HG03342 (cell line): ENCODE data around the gene GPHN.
"Not testable (repeated sequence)": the region's sequence is repeated elsewhere in the genome, so short reads cannot be mapped to it uniquely, and the experiment has no call there.

Source experiments
- ATAC-seq: cut with Tn5 transposase; IDR thresholded peaks from one replicate; pipeline ENCODE4 v1.9.1; 2021; ENCODE audit warnings: mild to moderate bottlenecking, moderate library complexity; ENCODE audit not compliant: unreplicated experiment

GPHN gene

DNA sequence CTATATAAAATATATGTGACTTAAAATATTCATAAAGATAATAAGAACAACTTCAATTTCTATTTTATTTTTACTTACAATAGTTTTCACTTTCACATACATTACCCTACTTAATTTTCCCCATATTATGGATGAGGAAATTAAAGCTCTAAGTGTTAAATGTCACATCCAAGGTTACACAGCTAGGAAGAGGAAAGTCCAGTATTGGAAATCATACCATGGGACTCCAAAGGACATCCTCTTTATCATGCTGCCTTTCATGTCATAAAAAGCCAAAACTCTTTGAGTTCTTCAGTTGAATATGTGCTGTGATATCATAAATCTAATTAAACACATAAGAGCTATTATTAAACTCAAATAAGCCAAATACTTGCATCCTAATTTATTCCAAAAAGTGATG is 508.9 kb downstream of the GPHN start:
- no peak for ATAC-seq

DNA sequence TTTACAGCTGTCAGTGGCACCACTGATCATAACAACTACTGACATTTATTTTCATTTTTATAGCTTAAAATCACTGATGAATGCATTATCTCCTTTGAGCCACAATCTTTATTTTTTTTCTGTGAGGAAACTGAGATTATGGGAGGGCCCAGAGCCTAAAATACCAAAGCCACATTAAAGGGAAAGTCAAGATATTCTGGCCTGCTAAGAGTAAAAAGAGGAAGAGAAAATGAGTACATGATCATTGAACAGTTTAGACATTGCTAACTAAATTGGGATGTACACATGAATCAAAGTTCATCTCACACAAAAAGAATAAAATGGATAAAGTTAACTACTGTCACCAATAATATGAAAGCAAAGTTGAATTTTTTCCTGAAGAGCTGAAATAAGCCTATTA is 510.8 kb downstream of the GPHN start:
- ATAC-seq, result no peak

DNA sequence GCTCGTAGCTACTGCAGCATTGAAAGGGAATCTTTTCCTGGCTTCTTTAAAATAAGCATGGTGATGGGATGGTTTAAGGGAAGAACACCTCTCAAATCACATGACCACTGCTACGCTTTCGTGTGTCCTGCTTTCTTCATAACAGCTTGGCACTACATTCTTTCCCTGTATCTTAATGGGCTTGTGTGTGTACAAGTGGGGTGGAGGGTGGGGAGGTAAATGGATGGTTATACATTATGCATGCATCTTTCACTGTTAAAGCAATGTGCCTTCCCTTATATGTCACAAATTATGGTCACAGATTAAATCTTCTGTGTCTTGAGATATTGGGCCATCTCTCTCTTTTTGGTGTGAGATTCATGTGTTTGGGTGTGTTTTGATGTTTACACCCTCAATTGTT is 511.8 kb downstream of the GPHN start:
- ATAC-seq, result no peak

DNA sequence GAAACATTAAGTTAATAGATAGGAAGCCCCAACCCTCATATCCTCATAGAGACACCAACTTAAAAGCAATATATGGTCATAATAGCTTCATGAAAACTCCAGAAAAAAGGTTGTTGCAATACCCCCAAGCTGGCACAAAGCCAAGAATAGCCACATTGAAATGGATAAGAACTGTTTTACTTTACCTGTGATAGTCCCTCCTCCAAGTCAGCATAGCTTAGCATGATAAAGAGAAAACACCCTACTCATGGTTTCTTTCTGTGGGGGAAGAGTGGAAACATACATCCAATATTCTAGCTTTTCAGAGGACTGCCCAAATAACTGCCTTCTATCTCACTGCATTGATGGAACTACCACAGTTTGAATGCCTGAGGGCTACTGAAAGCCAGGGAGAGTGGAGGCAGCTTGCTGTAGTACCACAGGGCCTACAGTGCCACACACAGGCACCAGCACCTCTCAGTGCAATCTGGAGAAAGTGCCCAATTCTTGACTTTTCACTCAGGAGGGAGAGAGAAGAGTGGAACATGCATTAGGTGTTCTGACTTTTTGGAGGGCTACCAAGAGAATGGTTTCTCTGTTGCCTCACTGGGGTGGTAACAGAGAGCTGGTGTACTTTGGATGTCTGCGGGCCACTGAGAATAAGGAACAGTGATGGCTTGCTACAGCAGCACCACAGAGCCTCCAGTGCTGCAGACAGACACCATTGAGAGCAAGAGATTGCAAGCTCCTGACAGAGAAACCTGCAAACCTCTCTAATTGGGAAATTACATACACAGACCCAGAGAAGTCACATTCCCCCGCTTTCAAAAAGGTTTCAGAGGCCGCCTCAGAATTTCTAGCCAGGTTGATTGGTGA is 524.2 kb downstream of the GPHN start:
- no peak for ATAC-seq

DNA sequence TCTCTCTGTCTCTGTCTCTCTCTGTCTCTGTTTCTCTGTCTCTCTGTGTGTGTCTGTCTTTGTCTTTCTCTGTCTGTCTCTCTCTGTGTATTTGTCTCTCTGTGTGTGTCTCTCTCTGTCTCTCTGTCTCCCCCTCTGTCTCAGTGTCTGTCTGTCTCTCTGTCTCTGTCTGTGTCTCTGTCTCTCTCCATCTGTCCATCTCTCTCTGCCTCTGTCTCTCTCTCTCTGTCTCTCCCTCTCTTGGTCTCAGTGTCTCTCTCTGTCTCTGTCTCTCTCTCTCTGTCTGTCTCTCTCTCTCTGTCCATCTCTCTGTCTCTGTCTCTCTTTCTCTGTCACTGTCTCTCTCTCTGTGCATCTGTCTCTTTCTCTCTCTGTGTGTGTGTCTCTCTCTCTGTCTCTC is 537.5 kb downstream of the GPHN start:
- no peak for ATAC-seq

DNA sequence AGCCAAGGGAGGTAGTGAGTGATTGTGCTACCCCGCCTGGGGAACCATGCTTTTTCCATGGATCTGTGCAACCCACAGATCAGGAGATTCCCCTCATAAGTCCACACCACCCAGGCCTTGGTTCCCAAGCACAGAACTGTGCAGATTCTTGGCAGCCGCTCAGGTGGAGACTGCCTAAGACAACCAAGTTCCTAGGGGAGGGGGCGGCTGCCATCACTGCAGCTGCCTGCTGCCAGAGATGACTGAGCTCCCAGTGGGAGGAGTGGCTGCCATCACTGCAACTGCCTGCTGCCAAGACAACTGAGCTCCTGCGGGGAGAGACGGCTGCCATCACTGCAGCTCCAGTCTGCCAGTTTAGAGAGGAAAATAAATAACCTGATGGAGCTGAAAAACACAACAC is 542.9 kb downstream of the GPHN start:
- no peak for ATAC-seq

DNA sequence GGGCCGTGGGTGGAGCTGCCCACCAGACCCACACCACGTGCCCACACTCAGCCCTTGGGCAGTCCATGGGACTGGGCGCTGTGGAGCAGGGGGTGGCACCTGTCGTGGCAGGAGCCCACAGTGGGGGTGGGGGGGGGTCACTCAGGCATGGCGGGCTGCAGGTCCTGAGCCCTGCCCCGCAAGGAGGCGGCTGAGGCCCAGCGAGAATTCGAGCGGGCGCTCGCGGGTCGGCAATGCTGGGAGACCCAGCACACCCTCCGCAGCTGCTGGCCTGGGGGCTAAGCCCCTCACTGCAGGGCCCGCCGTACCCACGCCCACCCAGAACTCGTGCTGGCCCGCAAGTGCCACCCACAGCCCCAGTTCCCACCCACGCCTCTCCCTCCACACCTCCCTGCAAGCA is 548.7 kb downstream of the GPHN start:
- ATAC-seq, result no peak

DNA sequence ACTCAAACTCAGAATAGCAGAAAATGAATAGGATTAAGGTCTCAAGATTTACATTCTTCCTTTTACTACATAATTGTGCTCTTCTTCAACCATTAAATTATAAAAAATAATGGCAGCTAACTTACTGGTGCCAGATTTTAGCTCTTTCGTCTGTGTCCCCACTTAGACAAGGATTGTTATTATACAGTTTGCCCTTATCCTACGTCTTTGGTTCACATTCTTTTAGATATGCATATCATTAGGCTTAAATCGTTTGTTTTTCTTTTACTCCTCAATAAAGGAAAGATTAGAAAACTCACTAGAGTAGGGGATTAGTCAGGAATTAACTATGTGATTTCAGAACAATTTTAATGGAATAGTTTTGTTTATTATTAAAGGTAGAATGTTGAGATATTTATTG is 551.6 kb downstream of the GPHN start:
- no peak for ATAC-seq

DNA sequence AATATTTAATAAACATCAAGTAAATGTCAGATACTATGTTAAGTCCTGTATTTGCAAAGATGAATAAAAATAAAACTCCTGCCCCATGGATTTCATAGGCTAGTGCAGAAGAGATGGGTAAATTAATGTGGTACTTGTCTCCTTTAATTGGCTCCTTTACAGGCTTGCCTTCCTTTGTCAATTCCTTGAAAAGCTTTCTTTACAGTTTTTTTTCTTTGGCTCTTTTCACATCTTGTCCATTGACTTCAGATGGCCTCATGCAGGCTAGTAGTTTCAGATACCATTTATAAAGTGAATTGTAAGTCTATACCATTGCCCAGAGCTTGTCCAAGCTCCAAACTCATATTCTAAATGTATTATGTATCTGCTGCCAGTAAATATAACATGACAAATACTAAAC is 552.6 kb downstream of the GPHN start:
- ATAC-seq, result no peak

DNA sequence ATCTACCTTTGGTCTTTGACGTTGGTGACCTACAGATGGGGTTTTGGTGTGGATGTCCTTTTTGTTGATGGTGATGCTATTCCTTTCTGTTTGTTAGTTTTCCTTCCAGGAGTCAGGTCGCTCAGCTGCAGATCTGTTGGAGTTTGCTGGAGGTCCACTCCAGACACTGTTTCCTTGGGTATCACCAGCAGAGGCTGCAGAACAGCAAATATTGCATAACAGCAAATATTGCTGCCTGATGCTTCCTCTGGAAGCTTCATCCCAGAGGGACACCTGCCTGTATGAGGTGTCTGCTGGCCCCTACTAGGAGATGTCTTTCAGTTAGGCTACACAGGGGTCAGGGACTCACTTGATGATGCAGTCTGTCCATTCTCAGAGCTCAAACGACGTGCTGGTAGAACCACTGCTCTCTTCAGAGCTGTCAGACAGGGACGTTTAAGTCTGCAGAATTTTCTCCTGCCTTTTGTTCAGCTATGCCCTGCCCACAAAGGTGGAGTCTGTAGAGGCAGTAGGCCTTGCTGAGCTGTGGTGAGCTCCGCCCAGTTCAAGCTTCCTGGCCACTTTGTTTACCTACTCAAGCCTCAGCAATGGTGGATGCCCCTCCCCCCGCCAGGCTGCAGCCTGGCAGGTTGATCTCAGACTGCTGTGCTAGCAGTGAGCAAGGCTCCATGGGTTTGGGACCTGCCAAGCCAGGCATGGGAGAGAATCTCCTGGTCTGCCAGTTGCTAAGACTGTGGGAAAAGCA is 559.3 kb downstream of the GPHN start:
- ATAC-seq, result not testable (repeated sequence)

DNA sequence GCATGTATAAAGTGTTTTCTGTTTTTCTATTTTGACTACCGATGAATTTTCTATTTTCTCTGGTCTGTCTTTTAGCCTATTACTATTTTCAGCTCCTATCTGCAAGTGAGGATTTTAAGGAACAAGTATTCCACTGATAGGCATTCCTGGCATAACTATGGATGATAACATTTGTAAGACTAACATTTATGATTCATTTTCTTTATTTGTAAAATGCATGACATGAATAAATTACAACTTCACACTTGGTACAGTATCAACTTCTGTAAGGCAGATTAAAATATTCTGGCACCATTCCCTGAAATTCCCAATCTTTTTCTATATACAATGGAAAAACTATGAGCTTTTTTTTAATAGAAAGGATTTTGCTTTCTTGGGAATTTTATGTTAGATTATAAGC is 560.3 kb downstream of the GPHN start:
- no peak for ATAC-seq

DNA sequence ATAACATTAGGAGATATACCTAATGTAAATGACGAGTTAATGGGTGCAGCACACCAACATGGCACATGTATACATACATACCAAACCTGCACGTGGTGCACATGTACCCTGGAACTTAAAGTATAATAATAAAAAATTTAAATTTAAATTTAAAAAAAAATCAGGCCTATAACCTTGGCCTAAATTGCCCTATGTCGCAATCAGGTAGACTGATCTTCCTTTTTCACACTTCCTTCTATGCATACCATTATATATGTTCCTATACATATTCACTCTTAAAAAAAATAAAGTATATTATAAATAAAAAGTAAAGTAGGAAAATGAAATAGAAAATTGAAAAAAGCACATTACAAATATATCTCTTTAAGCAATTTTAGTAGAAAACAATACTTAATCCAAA is 563.6 kb downstream of the GPHN start:
- no peak for ATAC-seq

DNA sequence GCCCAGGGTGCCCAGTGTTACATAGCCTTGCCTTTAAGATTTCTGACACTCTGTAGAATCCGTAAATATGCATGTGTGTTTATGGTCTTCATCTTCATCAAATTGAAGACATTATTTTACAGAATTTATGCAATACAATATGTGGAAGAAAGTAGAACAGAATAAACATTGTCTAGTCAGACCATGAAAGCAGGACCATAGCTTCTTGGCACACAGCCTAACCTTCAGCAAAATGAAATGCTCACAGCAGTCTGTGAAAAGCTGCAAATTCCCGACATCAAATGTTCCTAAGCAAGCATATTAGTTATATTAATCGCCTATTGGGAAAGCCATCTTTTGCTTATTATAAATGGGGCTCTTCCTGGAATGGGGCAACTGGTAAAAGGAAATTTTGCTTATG is 570.0 kb downstream of the GPHN start:
- no peak for ATAC-seq

DNA sequence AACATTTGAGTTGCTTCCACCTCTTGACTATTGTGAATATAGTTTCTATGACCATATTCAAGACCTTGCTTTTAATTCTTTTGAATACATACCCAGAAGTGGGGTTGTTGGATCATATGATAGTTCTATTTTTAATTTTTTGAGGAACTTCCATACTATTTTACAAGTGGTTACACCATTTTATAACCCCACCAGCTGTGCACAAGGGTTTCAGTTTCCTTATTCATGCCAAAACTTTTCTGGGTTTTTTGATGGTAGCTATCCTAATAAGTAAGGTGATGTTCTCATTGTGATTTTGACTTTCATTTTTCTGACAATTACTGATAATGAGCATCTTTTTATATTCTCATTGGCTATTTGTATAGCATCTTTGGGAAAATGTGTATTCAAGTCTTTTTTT is 571.9 kb downstream of the GPHN start:
- no peak for ATAC-seq

DNA sequence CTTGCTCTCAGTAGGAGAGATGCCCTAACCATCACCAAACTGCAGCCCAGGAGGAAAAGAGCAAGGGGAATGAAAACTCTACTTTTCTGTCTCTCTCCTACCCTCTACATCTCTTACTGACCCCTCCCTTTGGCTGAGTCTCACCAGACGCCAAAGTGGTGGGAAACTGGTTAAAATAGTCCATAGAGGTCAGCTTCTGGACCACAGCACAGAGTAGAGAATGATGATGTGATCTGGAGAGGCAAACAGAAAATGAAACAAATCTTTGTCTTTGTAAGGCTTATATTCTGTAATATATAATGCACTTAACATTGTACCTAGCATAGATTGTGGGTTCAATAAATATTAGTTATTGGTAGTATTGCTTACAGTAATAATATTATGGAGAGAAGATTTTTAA is 600.3 kb downstream of the GPHN start:
- ATAC-seq, result no peak

DNA sequence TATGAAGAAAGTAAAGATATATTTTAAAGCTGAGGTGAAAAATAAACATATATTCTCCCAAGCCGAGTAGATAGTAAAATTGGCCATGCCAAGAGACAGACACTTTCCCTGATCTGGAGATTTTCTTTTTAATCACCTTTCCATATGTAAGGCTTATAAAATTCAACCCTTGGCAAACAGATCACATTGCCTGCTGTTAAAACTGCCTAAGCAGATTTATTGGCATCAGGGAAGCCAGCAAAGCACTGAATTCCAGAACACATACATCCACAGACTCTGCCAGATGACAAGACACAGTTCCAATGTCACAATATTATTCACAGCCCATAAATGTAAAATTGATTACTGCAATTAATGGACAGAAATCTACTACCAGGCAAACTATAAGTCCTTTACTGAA is 603.1 kb downstream of the GPHN start:
- no peak for ATAC-seq

DNA sequence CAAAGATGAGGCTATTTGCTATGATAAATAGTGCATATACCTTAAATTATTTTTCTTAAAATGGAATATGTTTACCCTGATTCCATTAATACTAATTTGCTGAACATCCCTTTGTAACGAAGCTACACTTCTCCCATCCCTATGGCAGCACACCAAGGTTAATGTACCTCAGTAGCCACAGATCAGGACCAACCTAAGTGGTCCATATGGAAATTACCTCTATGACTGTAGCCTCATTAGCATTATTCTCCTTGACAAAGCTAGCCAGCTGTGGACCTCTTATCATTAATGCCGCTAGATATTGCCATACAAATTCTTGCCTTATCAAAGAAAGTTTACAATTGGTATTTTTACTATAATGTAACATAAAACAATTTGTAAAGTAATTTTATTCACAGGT is 604.4 kb downstream of the GPHN start:
- ATAC-seq, result no peak

DNA sequence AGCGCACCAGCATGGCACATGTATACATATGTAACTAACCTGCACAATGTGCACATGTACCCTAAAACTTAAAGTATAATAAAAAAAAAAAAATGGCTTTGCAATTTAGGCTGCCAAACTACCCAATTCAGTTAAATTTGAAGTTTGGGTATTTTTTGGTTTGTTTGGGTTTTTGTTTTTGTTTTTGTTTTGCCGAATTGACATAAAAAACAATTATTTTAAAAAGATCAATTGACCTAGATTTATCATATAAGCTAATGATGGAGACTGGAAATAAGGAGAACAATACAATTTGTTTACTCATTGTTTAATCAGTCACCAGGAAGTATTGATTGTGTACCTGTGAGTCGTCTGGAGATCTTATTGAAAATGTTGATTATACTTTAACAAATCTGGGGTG is 619.2 kb downstream of the GPHN start:
- ATAC-seq, result no peak

DNA sequence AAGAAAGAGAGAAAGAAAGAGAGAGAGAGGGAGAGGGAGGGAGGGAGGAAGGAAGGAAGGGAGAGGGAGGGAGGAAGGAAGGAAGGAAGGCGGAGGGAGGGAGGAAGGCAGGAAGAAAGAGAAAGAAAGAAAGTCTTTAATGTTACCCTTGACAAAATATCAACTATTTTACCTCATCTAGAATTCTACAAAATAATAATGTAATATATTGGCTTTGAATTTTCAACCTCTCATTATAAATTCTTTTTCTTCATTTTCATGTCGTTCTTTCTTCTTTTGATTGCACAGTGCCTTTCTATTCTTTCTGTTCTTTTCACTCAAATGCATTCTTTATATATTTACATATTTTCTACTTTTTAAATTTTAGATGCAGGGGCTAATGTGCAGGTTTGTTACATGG is 621.8 kb downstream of the GPHN start:
- no peak for ATAC-seq

DNA sequence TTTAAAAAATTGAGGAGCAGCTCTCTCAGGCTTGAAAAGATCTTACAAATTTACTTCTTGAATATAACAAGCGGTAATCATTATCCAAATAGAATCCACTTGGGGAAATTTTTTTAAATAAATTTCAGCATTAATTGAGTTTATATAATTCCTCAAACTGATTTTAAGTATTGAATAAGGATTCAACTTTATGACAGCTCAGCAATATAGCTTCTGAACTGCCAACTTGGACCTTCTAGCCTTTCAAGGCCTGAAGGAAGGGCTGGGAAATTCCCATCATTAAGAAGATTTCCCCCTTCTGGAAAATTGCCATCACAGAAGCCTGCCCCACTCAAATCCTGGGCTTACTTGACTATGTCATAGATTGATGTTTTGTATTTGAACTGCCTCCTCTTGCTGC is 623.7 kb downstream of the GPHN start:
- ATAC-seq, result no peak

DNA sequence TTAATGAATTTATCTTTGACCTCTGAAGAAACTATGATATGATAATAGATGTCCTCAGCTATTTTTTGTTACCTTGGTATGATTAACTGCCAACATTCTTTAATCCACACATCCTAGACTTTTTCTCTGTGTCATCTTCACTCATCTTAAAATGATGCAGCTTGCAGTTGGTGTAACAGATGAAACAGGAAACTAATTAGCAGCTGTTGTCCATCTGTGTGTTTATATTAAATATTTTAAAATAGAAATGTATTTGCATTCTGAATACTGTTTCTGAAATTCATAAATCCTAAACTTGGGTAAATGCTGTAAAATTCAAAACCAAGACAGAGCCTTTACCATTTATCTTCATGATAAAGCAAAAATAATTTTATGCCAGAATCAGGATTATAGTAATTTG is 625.2 kb downstream of the GPHN start:
- ATAC-seq, result no peak

DNA sequence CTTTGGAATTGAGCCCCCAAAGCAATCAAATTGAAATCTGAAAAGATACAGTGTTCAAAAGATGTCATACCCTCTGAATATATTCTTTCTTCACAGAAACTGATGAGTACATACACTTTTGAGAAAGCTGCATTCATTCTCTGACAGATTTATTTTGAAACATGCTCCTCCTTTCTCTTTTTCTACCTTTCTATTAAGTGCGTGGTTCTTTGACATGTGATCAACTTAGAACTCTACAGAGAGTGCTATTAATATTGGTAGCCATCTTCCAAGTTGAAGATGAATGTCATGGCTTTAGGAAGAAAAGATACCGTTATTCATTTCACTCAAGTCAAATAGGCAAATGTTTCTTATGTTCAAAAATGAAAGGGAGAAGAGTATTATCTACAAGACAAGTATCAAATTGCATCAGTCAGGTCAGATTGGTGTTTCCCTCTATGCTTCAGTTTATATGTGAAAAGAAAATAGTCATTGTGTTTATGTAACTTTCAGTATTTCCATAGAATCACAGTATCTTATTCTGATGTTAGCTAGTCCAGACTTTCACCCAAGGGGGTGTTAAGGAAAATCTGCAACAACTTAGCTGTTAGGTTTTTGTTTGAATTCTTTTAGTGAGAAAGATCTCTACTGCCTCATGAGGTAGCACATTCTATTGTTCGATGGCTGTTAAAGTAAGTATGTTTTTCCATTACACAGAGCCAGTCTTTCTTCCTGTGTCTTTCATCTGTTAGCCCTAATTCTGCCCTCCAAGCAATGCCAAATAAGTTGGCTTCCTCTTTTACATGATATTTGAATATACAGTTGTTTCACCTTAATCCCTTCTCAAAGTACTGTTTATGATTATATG is 625.9 kb downstream of the GPHN start:
- ATAC-seq, result no peak
